NCI-H510A treated with DMSO at 0.1 percent for 48 hours (cell line): ENCODE measurements around the gene MRPL44.

Experiments
- DNase-seq: peaks from one replicate; lab custom pipeline; 2025; lab: John Stamatoyannopoulos, UW

MRPL44 gene

GRCh38 chr2:223957092-223957851, at the start of gene MRPL44:
Gene MRPL44, plus strand, starts transcription at chr2:223957463. Its CDS starts 10 bp downstream, at chr2:223957473.
- peak; percentile 93 for DNase-seq

- DNase-seq: no peak
These were observed 48.8 kb upstream of the MRPL44 start for GRCh38 chr2:223908304-223908998.

GRCh38 chr2:223909001-223909741, 48.1 kb upstream of the MRPL44 start:
- no peak for DNase-seq

GRCh38 chr2:223914324-223914723, 42.9 kb upstream of the MRPL44 start:
- no peak for DNase-seq

GRCh38 chr2:223915071-223915470, 42.2 kb upstream of the MRPL44 start:
- no peak for DNase-seq

- no peak for DNase-seq
These were observed 40.9 kb upstream of the MRPL44 start for GRCh38 chr2:223916181-223916920.

GRCh38 chr2:223918671-223919134, 38.6 kb upstream of the MRPL44 start:
- no peak for DNase-seq

- DNase-seq: no peak
These were observed 37.2 kb upstream of the MRPL44 start for GRCh38 chr2:223920109-223920508.

- no peak for DNase-seq
These were observed 36.1 kb upstream of the MRPL44 start for GRCh38 chr2:223921204-223921603.

- no peak for DNase-seq
These were observed 35.0 kb upstream of the MRPL44 start for GRCh38 chr2:223922308-223922707.

GRCh38 chr2:223923976-223924375, 33.3 kb upstream of the MRPL44 start:
- no peak for DNase-seq

- DNase-seq: no peak
These were observed 32.2 kb upstream of the MRPL44 start for GRCh38 chr2:223925106-223925505.

GRCh38 chr2:223928113-223929006, 28.9 kb upstream of the MRPL44 start:
- no peak for DNase-seq

- no peak for DNase-seq
These were observed 27.6 kb upstream of the MRPL44 start for GRCh38 chr2:223929571-223930102.

- DNase-seq: no peak
These were observed 26.9 kb upstream of the MRPL44 start for GRCh38 chr2:223930103-223930976.

GRCh38 chr2:223932816-223933800, 24.2 kb upstream of the MRPL44 start:
- DNase-seq: no peak

- DNase-seq: no peak
These were observed 22.4 kb upstream of the MRPL44 start for GRCh38 chr2:223934870-223935269.

- no peak for DNase-seq
These were observed 21.7 kb upstream of the MRPL44 start for GRCh38 chr2:223935459-223936125.
